HepG2 (cell line): ENCODE data around the gene ZNF3. TPM values are rescaled to one million over a fixed set of nuclear protein-coding genes. Genes with fewer than 3 reads are reported as not detected.

ENCODE experiments used
- ATM ChIP-seq: fragments of 450-650 bp; IDR thresholded peaks from 2 replicates; pipeline ENCODE4 v1.7.1; 2017; ENCODE audit warnings: mild to moderate bottlenecking, borderline replicate concordance
- CENPT ChIP-seq: sonication (generic); formaldehyde crosslinking; IDR thresholded peaks from 2 replicates; pipeline ENCODE4 v1.8.0; 2022; ENCODE audit warnings: low read depth, mild to moderate bottlenecking, moderate library complexity, missing genetic modification reagents
- ETV6 ChIP-seq: sonication (generic); formaldehyde crosslinking; conservative IDR thresholded peaks from 2 replicates; pipeline ENCODE4 v1.4.0; 2020; ENCODE audit warnings: missing genetic modification reagents
- HHEX ChIP-seq: IDR thresholded peaks from 2 replicates; pipeline ENCODE4 v1.6.1; 2016; ENCODE audit warnings: control low read depth
- HMGXB4 ChIP-seq, 2 experiments: sonication (generic) in 1 of 2; formaldehyde crosslinking in 1 of 2; IDR thresholded peaks; 2 replicates each; pipeline versions ENCODE4 v1.4.0 to v1.6.1; 2018 to 2020; ENCODE audit warnings: missing genetic modification reagents in 2 of 2, borderline replicate concordance in 1 of 2, low read depth in 1 of 2, mild to moderate bottlenecking in 1 of 2, missing biosample characterization in 1 of 2
- PRDM15 ChIP-seq: sonication (generic); formaldehyde crosslinking; IDR thresholded peaks from 2 replicates; pipeline ENCODE4 v1.4.0; 2020; ENCODE audit warnings: missing genetic modification reagents
- RXRA ChIP-seq: sonication (generic); formaldehyde crosslinking; IDR thresholded peaks from 2 replicates; pipeline ENCODE4 v1.5.1; 2020; ENCODE audit warnings: missing genetic modification reagents
- STAG1 ChIP-seq: sonication (generic); formaldehyde crosslinking; IDR thresholded peaks from 2 replicates; pipeline ENCODE4 v1.4.0; 2020; ENCODE audit warnings: missing genetic modification reagents
- ZNF142 ChIP-seq: sonication (generic); formaldehyde crosslinking; IDR thresholded peaks from 2 replicates; pipeline ENCODE4 v1.4.0; 2020; ENCODE audit warnings: missing genetic modification reagents
- ZNF274 ChIP-seq: sonication (generic); formaldehyde crosslinking; IDR thresholded peaks from 2 replicates; pipeline ENCODE4 v1.5.1; 2020; ENCODE audit warnings: mild to moderate bottlenecking, missing genetic modification reagents
- ZNF44 ChIP-seq: sonication (generic); formaldehyde crosslinking; IDR thresholded peaks from 2 replicates; pipeline ENCODE4 v1.5.1; 2020; ENCODE audit warnings: mild to moderate bottlenecking, missing genetic modification reagents
- ZNF460 ChIP-seq: sonication (generic); formaldehyde crosslinking; IDR thresholded peaks from 2 replicates; pipeline ENCODE4 v1.5.1; 2020; ENCODE audit warnings: missing genetic modification reagents, mild to moderate bottlenecking, borderline replicate concordance
- ZNF501 ChIP-seq: sonication (generic); formaldehyde crosslinking; IDR thresholded peaks from 2 replicates; pipeline ENCODE4 v1.5.1; 2020; ENCODE audit warnings: mild to moderate bottlenecking, moderate library complexity, missing genetic modification reagents
- ZNF513 ChIP-seq: sonication (generic); formaldehyde crosslinking; conservative IDR thresholded peaks from 2 replicates; pipeline ENCODE4 v1.5.0; 2020; ENCODE audit warnings: missing genetic modification reagents
- ZNF558 ChIP-seq: sonication (generic); formaldehyde crosslinking; IDR thresholded peaks from 2 replicates; pipeline ENCODE4 v1.9.0; 2022; ENCODE audit warnings: mild to moderate bottlenecking, missing genetic modification reagents, borderline replicate concordance
- ZNF615 ChIP-seq: sonication (generic); formaldehyde crosslinking; IDR thresholded peaks from 2 replicates; pipeline ENCODE4 v1.5.0; 2020; ENCODE audit warnings: mild to moderate bottlenecking, missing genetic modification reagents, borderline replicate concordance
- polyA plus RNA-seq, 8 experiments: library from polyadenylated mRNA; depleted of rRNA in 3 of 8; stranded (reverse) in 7 of 8; unstranded in 1 of 8; fragments of >200 nt; fragmentation: Illumina TruSeq in 4 of 8; extraction: Trizol in 4 of 8; gene quantifications; 2 replicates each; pipeline versions ENCODE4 v1.2.1 to v1.2.3, GENCODE V29; 2011 to 2016; ENCODE audit warnings: low read depth in 4 of 8, missing spikeins in 1 of 8, mixed read lengths in 1 of 8; ENCODE audit not compliant: insufficient read depth in 1 of 8
- total RNA-seq, 5 experiments: library from RNA; depleted of rRNA; stranded (reverse); fragments of >200 nt; fragmentation: Illumina TruSeq; extraction: Trizol; gene quantifications; 2 replicates each; pipeline ENCODE4 v1.2.3, GENCODE V29; 2016; ENCODE audit warnings: low read depth in 1 of 5

ZNF3 gene
- total and polyA plus RNA-seq, 2 of the 13 experiments (the other 11 are each of a cell fraction or from before 2014, with no cell fraction given) = 33.7 to 56.9 TPM

GRCh38 chr7:100126239-100126930 lies 44.9 kb upstream of the ZNF3 start (continued):
- TF ChIP-seq ZNF142 (CRISPR knock-in tag) = no peak
- no peak for TF ChIP-seq STAG1 (CRISPR knock-in tag)
- no peak; the same call in 1 of the 2 replicates for TF ChIP-seq ZNF501 (CRISPR knock-in tag)
- TF ChIP-seq HMGXB4 (CRISPR knock-in tag; IDR thresholded peaks at IDR 0.05; ENCODE audit: borderline replicate concordance in 1 of 2, low read depth in 1 of 2) = no peak
- TF ChIP-seq ZNF44 = no peak; the same call in 1 of the 2 replicates
- TF ChIP-seq ZNF615 = no peak; the same call in 1 of the 2 replicates
- no peak for TF ChIP-seq ZNF513 (CRISPR knock-in tag)
- no peak for TF ChIP-seq CENPT (CRISPR knock-in tag)
- TF ChIP-seq ATM = no peak
- no peak for TF ChIP-seq HHEX
- TF ChIP-seq RXRA (CRISPR knock-in tag) = no peak
- no peak for TF ChIP-seq ZNF274 (CRISPR knock-in tag)
- no peak for TF ChIP-seq PRDM15 (CRISPR knock-in tag)
- TF ChIP-seq ZNF558 (CRISPR knock-in tag) = no peak
- no peak for TF ChIP-seq ETV6
- TF ChIP-seq ZNF460 (CRISPR knock-in tag) = no peak
